Body of pancreas (tissue), 4 donors: ENCODE data around the gene PSD. TPM values are rescaled to one million over a fixed set of nuclear protein-coding genes. Genes with fewer than 3 reads are reported as not detected.
A peak's percentile ranks its signal among the peaks of the same experiment; 100 is the strongest.

Source experiments
- microRNA counts, 2 donors: library from miRNA; unstranded; fragments of <30 nt; microRNA quantifications; one replicate each; lab custom pipeline; 2017
- microRNA-seq, 2 donors: library from miRNA; unstranded; fragments of <30 nt; microRNA quantifications; one replicate each; pipeline ENCODE4, GENCODE V29; 2016; ENCODE audit warnings: borderline number of aligned reads in 2 of 2, borderline replicate concordance in 2 of 2
- small RNA-seq: library from RNA; depleted of rRNA; stranded (forward); fragments of <200 nt; gene quantifications from one replicate; pipeline ENCODE3, GENCODE V24; 2016
- total RNA-seq, 2 donors: library from RNA; depleted of rRNA; stranded (reverse); fragments of >200 nt; gene quantifications; one replicate each; pipeline ENCODE4 v1.1.0, GENCODE V29; 2016

PSD gene
- total RNA-seq, 2 donors from 2014 or later: 2.6 to 5.3 TPM

MicroRNAs encoded within 50 kb of the gene (microRNA counts, 767-probe panel; counts per million panel counts)
- microRNA hsa-miR-146b-3p (lab: Ali Mortazavi, UCI) (0 to 736 counts per million in 2 donors), microRNA hsa-miR-146b-5p (lab: Ali Mortazavi, UCI) (0 to 736 counts per million in 2 donors)

Small RNA genes within 50 kb of the gene (microRNA-seq; reads per million reads assigned to microRNA genes)
- gene MIR146B: 811 to 1,359 reads per million in 2 donors

Small RNA genes within 50 kb of the gene (small RNA-seq; reads per million reads assigned to genes)
- gene MIR146B: 2,025 reads per million, percentile 99 among the genes with 10 or more reads in this experiment

Other genes starting within 250 kb of the PSD start
- gene ELOVL3, start 192.5 kb downstream of the PSD start, total RNA-seq: not detected
- gene PITX3, start 177.3 kb downstream of the PSD start, total RNA-seq: not detected
- gene GBF1, start 173.3 kb downstream of the PSD start, total RNA-seq: 10 to 100 TPM; 23.1 to 24.1 TPM
- 10 to 100 TPM; 17.9 to 30.0 TPM for gene NFKB2, start 23.1 kb downstream of the PSD start, total RNA-seq
- 10 to 100 TPM; 12.7 to 38.6 TPM for gene FBXL15, start 2.1 kb upstream of the PSD start, total RNA-seq
- gene CUEDC2, start 13.8 kb upstream of the PSD start, total RNA-seq: 10 to 100 TPM; 30.3 to 35.5 TPM
- gene C10orf95, start 32.8 kb upstream of the PSD start, total RNA-seq: 1 to 10 TPM in 1 of 2 donors, under 1 TPM in 1; 0.66 to 4.2 TPM
- gene ACTR1A, start 83.9 kb upstream of the PSD start, total RNA-seq: 10 to 100 TPM; 35.5 to 55.0 TPM
- gene SUFU, start 85.2 kb upstream of the PSD start, total RNA-seq: 1 to 10 TPM; 3.1 to 6.6 TPM
- gene TRIM8, start 225.7 kb upstream of the PSD start, total RNA-seq: 100 to 1,000 TPM; 121 to 156 TPM